Activated CD8-positive, alpha-beta T cell treated with anti-CD3 and anti-CD28 coated beads, Interleukin-2, amount 10 ng/mL, durations not matched to agents 7 days and 5 days (primary cell): ENCODE data around the gene LBP. TPM values are rescaled to one million over a fixed set of nuclear protein-coding genes. Genes with fewer than 3 reads are reported as not detected.

ENCODE experiments used
- ATAC-seq: fragments of 150-1000 bp; cut with Tn5 transposase; one replicate; pipeline ENCODE4 v1.10.0; 2021; ENCODE audit warnings: moderate library complexity
- CTCF ChIA-PET: fragments of 350-600 bp; sonication (Branson Sonifier 250); formaldehyde crosslinking; loops from one replicate; lab custom pipeline; 2021; ENCODE audit warnings: antibody characterized with exemption; lab: Charles Lee
- POLR2A ChIA-PET: fragments of 350-600 bp; sonication (Branson Sonifier 250); formaldehyde crosslinking; loops from one replicate; lab custom pipeline; 2021; ENCODE audit warnings: antibody characterized with exemption; lab: Charles Lee
- DNase-seq: peaks from one replicate; pipeline ENCODE4 v3.0.0-alpha.2; 2020
- H3K27ac Mint-ChIP-seq: one replicate; pipeline ENCODE4 v1.8.0; 2021; ENCODE audit warnings: mild to moderate bottlenecking, mixed read lengths
- H3K27me3 Mint-ChIP-seq: one replicate; pipeline ENCODE4 v1.8.0; 2021; ENCODE audit warnings: low read depth, mixed read lengths
- H3K36me3 Mint-ChIP-seq: one replicate; pipeline ENCODE4 v1.8.0; 2021; ENCODE audit warnings: low read depth, mixed read lengths
- H3K4me1 Mint-ChIP-seq: one replicate; pipeline ENCODE4 v1.8.0; 2021; ENCODE audit warnings: low read depth, mixed read lengths
- H3K4me3 Mint-ChIP-seq: one replicate; pipeline ENCODE4 v1.8.0; 2021; ENCODE audit warnings: mild to moderate bottlenecking, mixed read lengths
- H3K9me3 Mint-ChIP-seq: one replicate; pipeline ENCODE4 v1.8.0; 2022; ENCODE audit warnings: mixed read lengths; ENCODE audit not compliant: insufficient read depth
- total RNA-seq, 2 experiments: library from RNA; stranded (reverse); gene quantifications; one replicate each; pipeline ENCODE4 v1.2.3, GENCODE V29; 2021

LBP gene
- not detected for total RNA-seq

GRCh38 chr20:38346247-38346651 lies at the start of gene LBP:
TSS of gene LBP (plus strand) at chr20:38346482. CDS start at chr20:38346517, 35 bp downstream.
- Mint-ChIP-seq H3K27ac (no peak within 1 kb of the TSS), H3K9me3 (no peaks in the 10 kb centered on the region), H3K4me3 (no peak within 1 kb of the TSS), H3K36me3 (no peaks in the 10 kb centered on the region), H3K4me1 (no peaks in the 10 kb centered on the region), H3K27me3 (no peaks in the 10 kb centered on the region)
- DNase-seq (no peak), ATAC-seq (no peak)
- CTCF ChIA-PET, result no interaction called here
- POLR2A ChIA-PET, result no interaction called here

- POLR2A ChIA-PET, result no interaction called here
- CTCF ChIA-PET, result no interaction called here
- H3K36me3 Mint-ChIP-seq, result no peaks in the 10 kb centered on the region
- ATAC-seq (no peak), DNase-seq (no peak)
- no peaks in the 10 kb centered on the region for H3K9me3 Mint-ChIP-seq
- no peak overlapping the region for H3K27ac Mint-ChIP-seq
- H3K27me3 Mint-ChIP-seq, result peaks cover 18% of the 10 kb centered on the region
- H3K4me3 Mint-ChIP-seq, result no peak overlapping the region
- H3K4me1 Mint-ChIP-seq, result peaks cover 2% of the 10 kb centered on the region
These were observed 48.2 kb upstream of the LBP start for GRCh38 chr20:38297916-38298674.

- H3K4me1 Mint-ChIP-seq, result peaks cover 9% of the 10 kb centered on the region
- no peak for DNase-seq
- no peaks in the 10 kb centered on the region for H3K9me3 Mint-ChIP-seq
- CTCF ChIA-PET, result interaction anchor here (1.3 kb wide), 1 partner anchor 78 kb away, joined by 3 read pairs; no protein-coding TSS in a partner anchor
- peaks cover 25% of the 10 kb centered on the region for H3K27me3 Mint-ChIP-seq
- H3K4me3 Mint-ChIP-seq, result no peak overlapping the region
- POLR2A ChIA-PET, result no interaction called here
- ATAC-seq, result no peak
- no peak overlapping the region for H3K27ac Mint-ChIP-seq
- no peaks in the 10 kb centered on the region for H3K36me3 Mint-ChIP-seq
These were observed 47.5 kb upstream of the LBP start for GRCh38 chr20:38298768-38299288.

- ATAC-seq, result no peak
These were observed 46.3 kb upstream of the LBP start for GRCh38 chr20:38299963-38300362.

GRCh38 chr20:38300438-38300837 lies 45.8 kb upstream of the LBP start:
- Mint-ChIP-seq H3K4me1 (peaks cover 21% of the 10 kb centered on the region), H3K9me3 (no peaks in the 10 kb centered on the region), H3K36me3 (no peaks in the 10 kb centered on the region), H3K27me3 (peaks cover 37% of the 10 kb centered on the region), H3K4me3 (no peak overlapping the region), H3K27ac (no peak overlapping the region)
- DNase-seq (no peak), ATAC-seq (no peak)
- ChIA-PET POLR2A (no interaction called here), CTCF (interaction anchor here (1.3 kb wide), 1 partner anchor 80 kb away, joined by 3 read pairs; no protein-coding TSS in a partner anchor)

More at GRCh38 chr20:38299963-38300362, 46.3 kb upstream of the LBP start:
- no peaks in the 10 kb centered on the region for H3K9me3 Mint-ChIP-seq
- peaks cover 36% of the 10 kb centered on the region for H3K27me3 Mint-ChIP-seq
- ChIA-PET POLR2A (no interaction called here), CTCF (interaction anchor here (1.3 kb wide), 1 partner anchor 79 kb away, joined by 3 read pairs; no protein-coding TSS in a partner anchor)
- peaks cover 20% of the 10 kb centered on the region for H3K4me1 Mint-ChIP-seq
- no peaks in the 10 kb centered on the region for H3K36me3 Mint-ChIP-seq
- H3K4me3 Mint-ChIP-seq, result no peak overlapping the region
- H3K27ac Mint-ChIP-seq, result no peak overlapping the region
- no peak for DNase-seq

GRCh38 chr20:38301309-38301708 lies 45.0 kb upstream of the LBP start:
- peaks cover 39% of the 10 kb centered on the region for H3K27me3 Mint-ChIP-seq
- DNase-seq (no peak), ATAC-seq (no peak)
- no peak overlapping the region for H3K27ac Mint-ChIP-seq
- ChIA-PET CTCF (no interaction called here), POLR2A (no interaction called here)
- no peaks in the 10 kb centered on the region for H3K36me3 Mint-ChIP-seq
- H3K4me3 Mint-ChIP-seq, result no peak overlapping the region
- H3K9me3 Mint-ChIP-seq, result no peaks in the 10 kb centered on the region
- H3K4me1 Mint-ChIP-seq, result peaks cover 21% of the 10 kb centered on the region

- Mint-ChIP-seq H3K4me3 (no peak overlapping the region), H3K9me3 (no peaks in the 10 kb centered on the region), H3K27ac (no peak overlapping the region), H3K4me1 (peaks cover 23% of the 10 kb centered on the region), H3K27me3 (peaks cover 42% of the 10 kb centered on the region), H3K36me3 (no peaks in the 10 kb centered on the region)
- POLR2A ChIA-PET, result no interaction called here
- CTCF ChIA-PET, result no interaction called here
- ATAC-seq (no peak), DNase-seq (no peak)
These were observed 43.5 kb upstream of the LBP start for GRCh38 chr20:38302786-38303185.

- Mint-ChIP-seq H3K4me1 (peaks cover 25% of the 10 kb centered on the region), H3K27me3 (peaks cover 42% of the 10 kb centered on the region), H3K4me3 (no peak within 1 kb of the TSS), H3K27ac (no peak within 1 kb of the TSS), H3K9me3 (no peaks in the 10 kb centered on the region), H3K36me3 (no peaks in the 10 kb centered on the region)
- POLR2A ChIA-PET, result no interaction called here
- CTCF ChIA-PET, result no interaction called here
- DNase-seq (no peak), ATAC-seq (peak; percentile 66)
These were observed 42.3 kb upstream of the LBP start, which contains the start of gene BPI for GRCh38 chr20:38303908-38304379. TSS of gene BPI (plus strand) at chr20:38304156. CDS start at chr20:38304224, 68 bp downstream.

GRCh38 chr20:38304845-38305447 lies 41.3 kb upstream of the LBP start:
- ChIA-PET POLR2A (no interaction called here), CTCF (interaction anchor here (0.6 kb wide), 1 partner anchor 84 kb away, joined by 3 read pairs; no protein-coding TSS in a partner anchor)
- no peak overlapping the region for H3K4me3 Mint-ChIP-seq
- peak; percentile 36 for DNase-seq
- no peaks in the 10 kb centered on the region for H3K9me3 Mint-ChIP-seq
- H3K36me3 Mint-ChIP-seq, result no peaks in the 10 kb centered on the region
- no peak overlapping the region for H3K27ac Mint-ChIP-seq
- ATAC-seq, result peak; percentile 21
- H3K4me1 Mint-ChIP-seq, result peaks cover 25% of the 10 kb centered on the region
- peaks cover 42% of the 10 kb centered on the region for H3K27me3 Mint-ChIP-seq

GRCh38 chr20:38305541-38305940 lies 40.7 kb upstream of the LBP start:
- peaks cover 44% of the 10 kb centered on the region for H3K27me3 Mint-ChIP-seq
- H3K4me3 Mint-ChIP-seq, result no peak overlapping the region
- DNase-seq (no peak), ATAC-seq (no peak)
- peaks cover 25% of the 10 kb centered on the region for H3K4me1 Mint-ChIP-seq
- H3K9me3 Mint-ChIP-seq, result no peaks in the 10 kb centered on the region
- ChIA-PET CTCF (no interaction called here), POLR2A (no interaction called here)
- no peak overlapping the region for H3K27ac Mint-ChIP-seq
- H3K36me3 Mint-ChIP-seq, result no peaks in the 10 kb centered on the region

GRCh38 chr20:38306379-38306778 lies 39.9 kb upstream of the LBP start:
- CTCF ChIA-PET, result no interaction called here
- ATAC-seq, result no peak
- H3K4me1 Mint-ChIP-seq, result peaks cover 25% of the 10 kb centered on the region
- H3K36me3 Mint-ChIP-seq, result no peaks in the 10 kb centered on the region
- POLR2A ChIA-PET, result no interaction called here
- no peak for DNase-seq
- H3K9me3 Mint-ChIP-seq, result no peaks in the 10 kb centered on the region
- no peak overlapping the region for H3K4me3 Mint-ChIP-seq
- no peak overlapping the region for H3K27ac Mint-ChIP-seq
- H3K27me3 Mint-ChIP-seq, result peaks cover 44% of the 10 kb centered on the region
